Activated CD4-positive, CD25-positive, alpha-beta regulatory T cell (primary cell): ENCODE measurements around the gene SLC25A1.

Experiments used
- DNase-seq, 4 experiments: peaks; one replicate each; lab custom pipeline; 2025; lab: John Stamatoyannopoulos, UW

SLC25A1 gene

GRCh38 chr22:19137384-19138216 is 40.9 kb downstream of the SLC25A1 start:
- no peak for DNase-seq

DNA sequence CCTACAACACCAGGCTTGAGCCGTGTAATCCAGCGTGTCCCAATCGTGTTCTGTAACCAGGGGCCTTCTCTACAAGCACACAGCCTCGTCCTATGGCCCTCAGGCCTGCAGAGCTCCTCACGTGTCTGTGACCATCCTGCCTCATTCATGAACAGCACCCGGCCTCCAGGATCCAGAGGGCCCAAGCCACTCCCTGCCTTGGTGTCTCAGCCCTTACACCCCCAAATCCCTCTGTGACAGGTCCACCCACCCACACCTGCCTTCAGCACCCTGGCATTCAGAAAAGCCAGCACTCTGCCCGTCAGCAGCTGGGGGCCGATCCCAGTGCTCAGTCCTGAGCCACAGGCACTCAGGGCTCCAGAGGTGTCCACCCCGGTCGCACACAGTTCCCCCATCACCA is 41.6 kb downstream of the SLC25A1 start:
- no peak for DNase-seq

- no peak for DNase-seq
These were observed 43.7 kb downstream of the SLC25A1 start for GRCh38 chr22:19134874-19135273.

DNA sequence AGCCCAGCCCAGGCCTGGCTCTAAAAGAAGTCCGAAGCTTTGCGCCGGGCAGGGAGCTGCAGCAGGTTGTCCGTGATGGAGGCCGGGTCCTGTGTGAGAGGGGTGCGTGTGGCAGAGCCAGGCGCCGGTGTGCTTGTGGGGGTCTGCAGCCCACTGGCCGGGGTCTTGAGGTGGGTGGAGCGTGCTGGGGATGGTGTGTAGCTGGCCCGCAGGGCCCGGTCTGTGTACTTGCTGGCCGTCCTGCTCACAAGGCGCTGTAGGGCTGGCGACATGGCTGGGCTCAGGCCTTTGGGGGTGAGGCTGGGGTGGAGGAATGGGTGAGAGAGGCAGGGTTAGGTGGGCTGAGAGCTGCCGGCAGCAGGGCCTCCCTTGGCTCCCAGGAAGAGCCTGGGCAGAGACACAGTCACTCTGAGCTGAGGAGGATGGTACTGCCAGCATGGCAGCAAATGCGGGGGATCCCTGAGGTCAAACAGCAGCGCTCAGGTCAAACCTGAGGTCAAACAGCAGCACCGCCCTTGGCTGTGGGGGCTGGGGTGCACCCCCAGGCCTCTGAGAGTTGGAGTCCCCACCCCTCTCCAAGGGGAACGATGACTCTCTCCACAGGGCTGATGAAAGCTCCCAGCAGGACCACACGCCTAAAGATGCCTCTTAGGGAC is 44.2 kb downstream of the SLC25A1 start:
- no peak for DNase-seq

DNA sequence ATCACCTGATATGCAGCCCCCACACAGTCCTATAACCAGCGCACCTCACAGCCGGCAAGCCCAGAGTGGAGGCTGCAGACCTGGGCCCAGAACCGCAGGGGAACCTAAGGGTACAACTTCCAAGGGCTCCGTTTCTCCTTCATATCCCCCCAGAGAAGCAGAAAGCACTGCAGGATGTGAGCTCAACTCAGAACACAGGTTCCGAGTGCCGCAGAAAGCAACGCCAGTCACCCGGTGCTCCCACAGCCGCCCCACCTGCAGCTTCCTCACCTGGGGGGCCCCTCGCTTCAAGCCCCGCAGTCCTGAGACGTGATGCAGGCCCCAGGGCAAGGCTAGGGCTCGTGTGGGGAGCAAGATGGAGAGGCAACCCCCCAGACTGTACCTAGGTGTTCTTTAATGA is 45.0 kb downstream of the SLC25A1 start:
- DNase-seq, result no peak

DNA sequence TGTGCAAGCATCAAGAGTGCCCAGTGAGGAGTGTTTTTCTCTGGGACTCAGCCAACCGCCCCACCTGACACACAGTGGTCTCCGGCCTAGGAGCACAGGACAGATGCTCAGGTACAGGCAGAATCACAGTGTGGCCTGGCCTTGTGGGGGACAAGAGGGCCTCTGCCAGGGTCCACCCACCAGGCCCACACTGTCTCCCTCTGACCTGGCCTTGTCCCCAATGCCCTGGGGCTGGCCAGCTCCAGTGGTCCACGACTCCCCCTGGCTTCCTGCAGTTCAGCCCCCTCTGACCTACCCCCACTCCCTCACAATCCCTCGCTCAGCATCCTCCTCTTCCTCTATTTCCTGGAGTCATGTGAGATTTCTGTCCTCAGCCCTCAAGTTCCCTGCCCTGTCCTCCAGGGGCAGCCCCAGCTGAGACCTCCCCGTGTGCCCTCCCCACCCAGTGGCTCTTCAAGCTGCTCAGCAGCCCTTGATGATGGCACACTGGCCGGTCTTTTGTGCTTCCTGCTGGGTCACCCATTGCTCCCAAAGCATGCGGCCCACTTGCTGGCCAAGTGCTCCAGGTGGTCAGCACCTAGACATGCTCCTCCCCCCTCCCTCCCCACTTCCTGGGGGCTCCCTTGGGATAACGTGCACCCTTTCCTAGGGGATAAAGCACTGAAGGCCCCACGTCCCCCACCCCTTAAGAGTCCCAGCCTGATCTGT is 45.7 kb downstream of the SLC25A1 start:
- no peak for DNase-seq

- DNase-seq, result no peak
These were observed 46.4 kb downstream of the SLC25A1 start for GRCh38 chr22:19132153-19132552.

GRCh38 chr22:19131685-19132015 is 46.9 kb downstream of the SLC25A1 start:
- no peak for DNase-seq

DNA sequence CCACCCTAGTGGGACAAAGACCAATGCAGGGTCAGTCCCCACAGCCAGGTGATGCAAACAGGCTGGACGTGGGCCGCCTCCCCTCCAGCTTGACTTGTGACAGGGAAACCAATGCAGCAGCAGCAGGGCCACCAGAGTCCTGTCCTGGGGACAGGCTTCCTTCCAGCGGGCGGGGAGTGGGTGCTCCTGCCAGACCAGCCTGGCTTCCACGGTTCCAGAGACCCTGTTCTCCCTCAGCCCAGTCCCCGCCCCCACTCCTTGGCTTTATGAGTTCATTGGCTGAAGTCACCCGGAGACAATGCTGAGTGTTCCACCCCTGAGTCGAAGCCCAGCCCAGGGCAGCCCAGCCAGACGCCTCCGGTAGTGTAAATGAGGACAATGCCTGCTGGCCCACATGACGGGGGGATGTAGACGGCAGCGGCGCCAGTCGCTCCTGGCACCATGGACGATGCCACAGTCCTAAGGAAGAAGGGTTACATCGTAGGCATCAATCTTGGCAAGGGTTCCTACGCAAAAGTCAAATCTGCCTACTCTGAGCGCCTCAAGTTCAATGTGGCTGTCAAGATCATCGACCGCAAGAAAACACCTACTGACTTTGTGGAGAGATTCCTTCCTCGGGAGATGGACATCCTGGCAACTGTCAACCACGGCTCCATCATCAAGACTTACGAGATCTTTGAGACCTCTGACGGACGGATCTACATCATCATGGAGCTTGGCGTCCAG is 47.4 kb downstream of the SLC25A1 start, which contains the start of gene TSSK2:
Gene TSSK2 (plus strand): TSS at position 350 of the 726 bp plus-strand sequence. CDS start 92 bp downstream, at position 442.
- DNase-seq, result no peak

DNA sequence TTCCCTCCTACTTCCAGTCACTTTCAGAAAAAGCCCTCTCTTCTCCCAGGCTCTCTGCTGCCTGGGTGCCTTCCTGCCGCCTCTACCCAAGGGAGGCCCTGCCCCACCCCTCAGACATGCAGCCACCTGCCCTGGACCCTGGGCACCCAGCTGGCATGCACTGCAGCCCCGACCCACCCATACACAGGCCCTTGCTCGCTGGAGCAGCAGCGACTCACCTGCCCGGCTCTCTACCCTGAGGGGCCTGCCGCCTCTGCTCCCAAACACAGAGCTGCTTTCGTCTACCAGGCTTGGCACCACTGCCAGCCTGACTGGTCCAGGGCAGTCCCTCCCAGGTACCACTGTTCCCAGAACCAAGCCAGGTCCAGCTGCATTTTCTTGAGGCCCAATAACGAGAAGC is 48.7 kb downstream of the SLC25A1 start:
- DNase-seq, result no peak

DNA sequence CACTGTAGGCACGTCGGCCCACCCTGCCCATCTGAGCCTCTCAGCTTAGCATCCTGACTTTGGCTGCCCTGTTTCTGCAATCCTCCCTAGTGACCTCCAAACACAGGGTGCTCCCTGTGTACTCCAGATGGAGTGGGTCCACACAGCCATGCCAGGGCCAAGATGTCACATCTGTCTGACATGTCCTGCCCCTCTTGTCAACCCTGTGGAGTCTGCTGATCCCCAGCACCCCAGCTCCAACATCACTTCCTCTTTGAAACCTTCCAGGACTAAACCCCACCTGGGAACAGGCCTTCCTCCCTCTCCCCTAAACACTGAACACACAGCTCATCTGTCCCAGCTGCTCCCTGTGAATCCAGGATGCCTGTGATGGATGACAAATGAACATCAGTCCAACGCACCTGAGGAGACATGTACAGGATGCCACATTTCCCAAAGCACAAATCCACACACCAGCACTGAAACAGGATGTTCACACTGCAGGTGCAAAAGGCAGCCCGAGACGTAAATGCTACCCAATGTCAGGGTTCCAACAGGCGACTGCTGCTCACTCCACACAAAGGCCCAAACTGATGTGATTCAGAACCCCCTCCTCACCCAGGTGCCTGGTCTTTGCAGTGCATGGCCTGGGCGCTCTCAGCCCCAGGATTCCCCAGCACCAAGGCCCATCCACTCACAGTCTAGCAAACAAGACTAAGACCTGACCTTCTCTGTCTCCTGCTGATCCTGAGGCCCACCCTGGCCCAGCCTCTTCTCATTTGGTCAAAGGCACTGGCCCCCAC is 49.4 kb downstream of the SLC25A1 start:
- no peak for DNase-seq

- DNase-seq, result no peak
These were observed 50.5 kb downstream of the SLC25A1 start for GRCh38 chr22:19128009-19128401.

GRCh38 chr22:19127329-19128008 is 51.1 kb downstream of the SLC25A1 start:
- DNase-seq, result no peak

GRCh38 chr22:19126309-19127273 is 51.9 kb downstream of the SLC25A1 start:
- DNase-seq, result no peak
